ENCODE results near the gene PTPA.

DNA sequence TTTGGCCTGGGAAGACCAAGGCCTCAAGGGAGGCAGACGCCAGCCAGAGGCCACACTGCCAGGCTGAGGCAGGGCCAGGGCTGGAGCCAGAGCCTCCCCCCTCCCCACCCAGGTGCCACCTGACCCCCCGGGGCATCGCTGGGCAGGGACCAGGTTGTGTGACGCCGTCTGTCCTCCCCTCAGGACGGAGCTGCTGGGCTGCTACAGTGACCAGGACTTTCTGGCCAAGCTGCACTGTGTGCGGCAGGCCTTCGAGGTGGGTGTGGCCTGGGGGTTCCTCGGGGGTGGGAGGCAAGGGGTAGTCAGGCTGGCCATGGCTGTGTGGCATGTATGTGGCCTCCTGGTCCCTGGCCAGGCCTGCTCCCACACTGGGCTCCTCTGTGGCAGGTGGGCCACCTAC is 48.2 kb upstream of the PTPA start:
- TF ChIP-seq, protein P1, sequence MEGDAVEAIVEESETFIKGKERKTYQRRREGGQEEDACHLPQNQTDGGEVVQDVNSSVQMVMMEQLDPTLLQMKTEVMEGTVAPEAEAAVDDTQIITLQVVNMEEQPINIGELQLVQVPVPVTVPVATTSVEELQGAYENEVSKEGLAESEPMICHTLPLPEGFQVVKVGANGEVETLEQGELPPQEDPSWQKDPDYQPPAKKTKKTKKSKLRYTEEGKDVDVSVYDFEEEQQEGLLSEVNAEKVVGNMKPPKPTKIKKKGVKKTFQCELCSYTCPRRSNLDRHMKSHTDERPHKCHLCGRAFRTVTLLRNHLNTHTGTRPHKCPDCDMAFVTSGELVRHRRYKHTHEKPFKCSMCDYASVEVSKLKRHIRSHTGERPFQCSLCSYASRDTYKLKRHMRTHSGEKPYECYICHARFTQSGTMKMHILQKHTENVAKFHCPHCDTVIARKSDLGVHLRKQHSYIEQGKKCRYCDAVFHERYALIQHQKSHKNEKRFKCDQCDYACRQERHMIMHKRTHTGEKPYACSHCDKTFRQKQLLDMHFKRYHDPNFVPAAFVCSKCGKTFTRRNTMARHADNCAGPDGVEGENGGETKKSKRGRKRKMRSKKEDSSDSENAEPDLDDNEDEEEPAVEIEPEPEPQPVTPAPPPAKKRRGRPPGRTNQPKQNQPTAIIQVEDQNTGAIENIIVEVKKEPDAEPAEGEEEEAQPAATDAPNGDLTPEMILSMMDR (IDR thresholded peaks at IDR 0.05; ENCODE audit: low read length) = no peak
- TF ChIP-seq EZH2phosphoT487 (IDR thresholded peaks at IDR 0.05; ENCODE audit: low read length) (no peak), EZH2 (optimal IDR thresholded peaks at IDR 0.05; ENCODE audit: low read depth, low read length) (no peak)
